BE2C (cell line): Measurements from ENCODE around the gene C16orf86.

Source experiments
- DNase-seq: peaks from one replicate; pipeline ENCODE4 v3.0.0-alpha.2; 2020
- H3K27me3 ChIP-seq: fragments of 250-450 bp; sonication (Bioruptor Pico); 2 replicates; pipeline ENCODE4 v1.5.1; 2020; ENCODE audit warnings: mild to moderate bottlenecking
- H3K36me3 ChIP-seq: fragments of 250-450 bp; sonication (Bioruptor Pico); 2 replicates; pipeline ENCODE4 v1.5.1; 2020; ENCODE audit warnings: mild to moderate bottlenecking
- H3K4me1 ChIP-seq: fragments of 250-450 bp; sonication (Bioruptor Pico); 2 replicates; pipeline ENCODE4 v1.5.1; 2020
- H3K4me3 ChIP-seq: 2 replicates; pipeline ENCODE4 v1.5.1; 2011; ENCODE audit warnings: low read depth, low read length
- H3K9me3 ChIP-seq: fragments of 250-450 bp; sonication (Bioruptor Pico); 2 replicates; pipeline ENCODE4 v1.5.1; 2020
- TF ChIP-seq, protein P1 (sequence below): IDR thresholded peaks from 2 replicates; pipeline ENCODE4 v1.5.1; 2012; ENCODE audit warnings: mild to moderate bottlenecking, low read depth, low read length

Gene C16orf86

DNA sequence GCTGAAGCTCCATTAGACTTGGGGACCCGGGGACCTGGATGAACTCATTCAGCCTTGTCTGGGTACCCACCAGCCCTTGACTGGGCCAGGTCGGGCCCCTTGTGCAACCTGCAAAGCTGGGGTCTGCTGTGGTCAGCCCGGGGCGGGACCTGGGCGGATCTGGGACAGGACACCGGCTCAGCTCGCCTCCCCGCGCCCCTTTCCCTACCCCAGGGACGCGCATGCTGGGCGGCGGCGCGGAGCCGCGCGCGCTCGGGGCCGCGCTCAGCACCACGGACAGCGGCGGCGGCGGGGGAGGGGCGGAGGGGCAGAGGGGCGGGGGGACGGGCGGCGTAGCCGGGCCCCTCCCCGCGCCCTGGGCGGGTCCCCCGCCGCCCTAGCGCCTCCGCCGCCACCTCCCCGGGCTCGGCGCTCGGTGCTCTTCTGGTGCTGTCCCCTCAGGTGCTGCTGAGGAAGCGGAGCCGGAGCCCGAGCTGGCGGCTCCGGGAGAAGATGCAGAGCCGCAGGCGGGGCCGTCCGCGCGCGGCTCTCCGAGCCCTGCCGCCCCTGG, 14.0 kb upstream of the C16orf86 start:
- Histone ChIP-seq H3K36me3 (peaks cover 19% of the 10 kb centered on the region), H3K27me3 (no peaks in the 10 kb centered on the region), H3K4me1 (peaks cover 2% of the 10 kb centered on the region; the same call in 1 of the 2 replicates), H3K9me3 (no peaks in the 10 kb centered on the region), H3K4me3 (peak overlapping the region; percentile 91)
- TF ChIP-seq, protein P1, sequence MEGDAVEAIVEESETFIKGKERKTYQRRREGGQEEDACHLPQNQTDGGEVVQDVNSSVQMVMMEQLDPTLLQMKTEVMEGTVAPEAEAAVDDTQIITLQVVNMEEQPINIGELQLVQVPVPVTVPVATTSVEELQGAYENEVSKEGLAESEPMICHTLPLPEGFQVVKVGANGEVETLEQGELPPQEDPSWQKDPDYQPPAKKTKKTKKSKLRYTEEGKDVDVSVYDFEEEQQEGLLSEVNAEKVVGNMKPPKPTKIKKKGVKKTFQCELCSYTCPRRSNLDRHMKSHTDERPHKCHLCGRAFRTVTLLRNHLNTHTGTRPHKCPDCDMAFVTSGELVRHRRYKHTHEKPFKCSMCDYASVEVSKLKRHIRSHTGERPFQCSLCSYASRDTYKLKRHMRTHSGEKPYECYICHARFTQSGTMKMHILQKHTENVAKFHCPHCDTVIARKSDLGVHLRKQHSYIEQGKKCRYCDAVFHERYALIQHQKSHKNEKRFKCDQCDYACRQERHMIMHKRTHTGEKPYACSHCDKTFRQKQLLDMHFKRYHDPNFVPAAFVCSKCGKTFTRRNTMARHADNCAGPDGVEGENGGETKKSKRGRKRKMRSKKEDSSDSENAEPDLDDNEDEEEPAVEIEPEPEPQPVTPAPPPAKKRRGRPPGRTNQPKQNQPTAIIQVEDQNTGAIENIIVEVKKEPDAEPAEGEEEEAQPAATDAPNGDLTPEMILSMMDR, result no peak
- DNase-seq, result peak; percentile 63

DNA sequence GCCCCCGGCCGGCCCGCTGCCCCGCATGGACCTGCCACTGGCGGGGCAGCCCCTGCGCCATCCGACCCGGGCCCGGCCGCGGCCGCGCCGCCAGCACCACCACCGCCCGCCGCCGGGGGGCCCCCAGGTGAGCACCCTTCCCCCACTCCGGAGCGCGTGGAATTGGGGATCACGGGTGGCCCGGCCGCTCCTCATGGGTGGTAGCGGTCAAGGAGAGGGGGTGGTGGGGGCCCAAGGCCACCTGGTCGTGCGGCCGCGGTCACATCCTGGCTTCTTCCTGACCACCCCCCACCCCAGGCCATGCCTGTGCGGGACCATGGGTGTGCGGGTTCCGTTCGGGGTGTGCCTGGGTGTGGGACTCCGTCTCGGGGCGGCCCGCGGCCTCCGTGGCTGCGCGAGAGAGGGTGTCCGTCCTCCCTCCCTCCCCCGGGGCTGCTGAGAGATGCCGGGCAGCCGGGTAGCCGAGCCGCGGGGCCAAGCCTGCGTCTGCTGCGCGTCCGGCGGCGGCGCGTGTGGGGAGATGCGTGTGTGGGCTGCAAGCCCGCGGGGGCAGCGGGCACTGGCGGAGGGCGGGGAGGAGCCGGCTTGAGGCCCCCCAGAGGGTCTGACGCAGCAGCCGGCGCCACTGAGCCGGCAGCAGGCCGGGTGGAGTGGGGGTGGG, 13.4 kb upstream of the C16orf86 start:
- H3K4me1 ChIP-seq, result peaks cover 2% of the 10 kb centered on the region; the same call in 1 of the 2 replicates

DNA sequence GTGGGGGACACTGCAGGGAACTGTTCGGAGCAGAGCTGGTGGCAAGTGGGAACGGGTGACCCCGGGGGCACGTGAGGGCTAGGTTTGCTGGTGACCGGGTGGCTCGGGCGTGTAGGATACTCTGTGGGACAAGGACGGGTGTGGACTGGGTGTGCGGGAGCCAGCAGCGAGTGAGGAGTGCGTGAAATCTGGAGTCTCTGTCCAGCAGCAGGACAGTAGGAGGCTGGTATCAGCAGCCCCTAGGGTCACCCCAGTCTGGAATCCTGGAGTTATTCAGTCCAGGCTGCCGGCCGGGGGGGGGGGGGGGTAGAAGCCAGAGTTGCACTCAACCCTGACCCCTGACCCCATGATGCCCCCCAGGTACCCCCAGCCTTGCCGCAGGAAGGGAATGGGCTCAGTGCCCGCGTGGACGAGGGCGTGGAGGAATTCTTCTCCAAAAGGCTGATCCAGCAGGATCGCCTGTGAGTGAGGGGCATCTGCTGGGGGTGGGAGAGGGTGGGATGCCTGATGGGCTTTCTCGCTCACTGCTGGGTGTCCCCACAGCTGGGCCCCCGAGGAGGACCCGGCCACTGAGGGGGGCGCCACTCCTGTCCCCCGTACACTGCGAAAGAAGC, 12.7 kb upstream of the C16orf86 start:
- H3K4me1 ChIP-seq, result peaks cover 2% of the 10 kb centered on the region; the same call in 1 of the 2 replicates
- H3K36me3 ChIP-seq, result peaks cover 19% of the 10 kb centered on the region
- no peaks in the 10 kb centered on the region for H3K27me3 ChIP-seq
- no peak for DNase-seq
- TF ChIP-seq, protein P1, result no peak
- H3K9me3 ChIP-seq, result no peaks in the 10 kb centered on the region
- peak overlapping the region; percentile 91 for H3K4me3 ChIP-seq

More for the DNA sequence above, 13.4 kb upstream of the C16orf86 start:
- Histone ChIP-seq H3K9me3 (no peaks in the 10 kb centered on the region), H3K27me3 (no peaks in the 10 kb centered on the region), H3K36me3 (peaks cover 19% of the 10 kb centered on the region), H3K4me3 (peak overlapping the region; percentile 91)
- peak; percentile 74 for DNase-seq
- TF ChIP-seq, protein P1, result peak; percentile 23; the same call in 1 of the 2 replicates

DNA sequence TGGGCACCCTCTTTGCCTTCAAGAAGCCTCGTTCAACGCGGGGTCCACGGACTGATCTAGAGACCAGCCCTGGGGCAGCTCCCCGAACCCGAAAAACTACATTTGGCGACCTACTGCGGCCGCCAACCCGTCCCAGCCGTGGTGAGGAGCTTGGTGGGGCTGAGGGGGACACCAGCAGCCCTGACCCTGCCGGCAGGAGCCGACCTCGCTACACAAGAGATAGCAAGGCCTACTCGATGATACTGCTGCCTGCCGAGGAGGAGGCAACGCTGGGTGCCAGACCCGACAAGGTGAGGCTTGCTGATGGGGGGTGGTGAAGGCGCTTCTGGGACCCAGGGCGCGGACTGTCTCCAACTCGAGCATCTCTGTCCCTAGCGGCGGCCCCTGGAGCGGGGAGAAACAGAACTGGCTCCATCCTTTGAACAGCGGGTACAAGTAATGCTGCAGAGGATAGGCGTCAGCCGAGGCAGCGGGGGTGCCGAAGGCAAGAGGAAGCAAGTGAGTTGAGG, 12.2 kb upstream of the C16orf86 start:
- TF ChIP-seq, protein P1, result no peak
- Histone ChIP-seq H3K27me3 (no peaks in the 10 kb centered on the region), H3K4me3 (peak overlapping the region; percentile 91; the same call in 1 of the 2 replicates), H3K9me3 (no peaks in the 10 kb centered on the region), H3K36me3 (peaks cover 19% of the 10 kb centered on the region), H3K4me1 (peaks cover 2% of the 10 kb centered on the region; the same call in 1 of the 2 replicates)
- peak; percentile 13 for DNase-seq

DNA sequence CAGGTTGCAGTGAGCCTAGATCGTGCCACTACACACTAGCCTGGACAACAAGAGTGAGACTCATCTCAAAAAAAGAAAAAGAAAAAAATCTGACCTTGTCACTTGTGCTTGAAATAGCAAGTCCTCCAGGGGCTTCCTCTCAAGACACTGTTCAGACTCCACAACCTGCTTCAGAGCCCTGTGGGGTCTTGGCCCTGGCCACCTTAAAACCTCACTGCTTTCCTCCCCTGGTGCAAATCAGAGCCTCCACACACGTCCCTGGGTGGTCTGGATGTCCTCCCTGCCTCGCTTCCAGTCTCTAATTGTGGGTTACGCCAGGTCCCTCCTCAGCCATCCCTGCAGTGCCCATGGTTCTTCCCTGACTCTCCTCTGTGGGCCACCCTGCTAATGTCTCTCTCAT, 11.3 kb upstream of the C16orf86 start:
- Histone ChIP-seq H3K27me3 (no peaks in the 10 kb centered on the region), H3K9me3 (no peaks in the 10 kb centered on the region), H3K4me1 (peaks cover 2% of the 10 kb centered on the region; the same call in 1 of the 2 replicates), H3K4me3 (no peak overlapping the region), H3K36me3 (peaks cover 19% of the 10 kb centered on the region)
- DNase-seq, result no peak
- TF ChIP-seq, protein P1, result no peak
